GM13977 (cell line): ENCODE measurements around the gene RASL10A.

Experiments
- DNase-seq: peaks from one replicate; pipeline ENCODE4 v3.0.0; 2012; ENCODE audit warnings: low spot score
- in situ Hi-C: fragments of 300-500 bp; cut with MboI; formaldehyde crosslinking; loops from one replicate; pipeline ENCODE4 v1.12.0; 2022; ENCODE audit warnings: low sequenced_read_pairs, low pct_unique_long_range_greater_than_20kb, mixed read lengths, inconsistent platforms; ENCODE audit not compliant: unreplicated experiment
- TF ChIP-seq, protein P1 (sequence below): IDR thresholded peaks from 2 replicates; pipeline ENCODE4 v1.5.1; 2012; ENCODE audit warnings: mild to moderate bottlenecking, control low read depth; ENCODE audit not compliant: insufficient read depth; ENCODE audit errors: extremely low read depth, missing control alignments

Gene RASL10A

DNA sequence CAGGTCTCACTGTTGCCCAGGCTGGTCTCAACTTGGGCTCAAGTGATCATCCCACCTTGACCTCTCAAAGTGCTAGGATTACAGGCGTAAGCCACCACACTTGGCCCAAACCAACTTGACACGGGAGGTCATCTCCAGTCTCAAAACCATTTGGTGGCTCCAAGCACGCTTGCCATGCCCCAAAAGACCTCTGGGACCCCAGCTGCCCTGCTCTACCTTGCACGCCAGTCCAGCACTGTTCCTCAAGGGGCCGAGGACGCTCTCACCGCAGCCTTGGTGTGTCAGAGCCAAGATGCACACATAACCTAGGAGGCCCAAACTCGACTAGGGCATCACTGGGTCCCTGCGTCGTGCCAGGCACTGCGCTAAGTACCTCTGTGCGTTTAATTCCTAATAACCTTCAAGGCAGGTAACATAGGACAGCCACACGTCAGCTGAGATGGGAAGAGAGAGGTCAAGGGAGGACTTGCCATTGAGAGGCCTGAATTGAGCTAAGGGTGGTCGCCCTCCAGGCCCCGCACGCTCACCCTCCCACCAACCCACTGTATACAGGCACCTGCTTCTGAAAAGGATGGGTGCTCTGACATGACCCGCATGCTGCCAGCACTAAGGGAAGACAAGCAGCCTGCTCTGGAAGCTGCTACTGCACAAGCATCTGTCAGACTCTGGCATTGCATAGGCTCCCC lies 13.6 kb downstream of the RASL10A start:
- TF ChIP-seq, protein P1, sequence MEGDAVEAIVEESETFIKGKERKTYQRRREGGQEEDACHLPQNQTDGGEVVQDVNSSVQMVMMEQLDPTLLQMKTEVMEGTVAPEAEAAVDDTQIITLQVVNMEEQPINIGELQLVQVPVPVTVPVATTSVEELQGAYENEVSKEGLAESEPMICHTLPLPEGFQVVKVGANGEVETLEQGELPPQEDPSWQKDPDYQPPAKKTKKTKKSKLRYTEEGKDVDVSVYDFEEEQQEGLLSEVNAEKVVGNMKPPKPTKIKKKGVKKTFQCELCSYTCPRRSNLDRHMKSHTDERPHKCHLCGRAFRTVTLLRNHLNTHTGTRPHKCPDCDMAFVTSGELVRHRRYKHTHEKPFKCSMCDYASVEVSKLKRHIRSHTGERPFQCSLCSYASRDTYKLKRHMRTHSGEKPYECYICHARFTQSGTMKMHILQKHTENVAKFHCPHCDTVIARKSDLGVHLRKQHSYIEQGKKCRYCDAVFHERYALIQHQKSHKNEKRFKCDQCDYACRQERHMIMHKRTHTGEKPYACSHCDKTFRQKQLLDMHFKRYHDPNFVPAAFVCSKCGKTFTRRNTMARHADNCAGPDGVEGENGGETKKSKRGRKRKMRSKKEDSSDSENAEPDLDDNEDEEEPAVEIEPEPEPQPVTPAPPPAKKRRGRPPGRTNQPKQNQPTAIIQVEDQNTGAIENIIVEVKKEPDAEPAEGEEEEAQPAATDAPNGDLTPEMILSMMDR, result no peak
- no peak for DNase-seq
- in situ Hi-C loops, result no loop called here

DNA sequence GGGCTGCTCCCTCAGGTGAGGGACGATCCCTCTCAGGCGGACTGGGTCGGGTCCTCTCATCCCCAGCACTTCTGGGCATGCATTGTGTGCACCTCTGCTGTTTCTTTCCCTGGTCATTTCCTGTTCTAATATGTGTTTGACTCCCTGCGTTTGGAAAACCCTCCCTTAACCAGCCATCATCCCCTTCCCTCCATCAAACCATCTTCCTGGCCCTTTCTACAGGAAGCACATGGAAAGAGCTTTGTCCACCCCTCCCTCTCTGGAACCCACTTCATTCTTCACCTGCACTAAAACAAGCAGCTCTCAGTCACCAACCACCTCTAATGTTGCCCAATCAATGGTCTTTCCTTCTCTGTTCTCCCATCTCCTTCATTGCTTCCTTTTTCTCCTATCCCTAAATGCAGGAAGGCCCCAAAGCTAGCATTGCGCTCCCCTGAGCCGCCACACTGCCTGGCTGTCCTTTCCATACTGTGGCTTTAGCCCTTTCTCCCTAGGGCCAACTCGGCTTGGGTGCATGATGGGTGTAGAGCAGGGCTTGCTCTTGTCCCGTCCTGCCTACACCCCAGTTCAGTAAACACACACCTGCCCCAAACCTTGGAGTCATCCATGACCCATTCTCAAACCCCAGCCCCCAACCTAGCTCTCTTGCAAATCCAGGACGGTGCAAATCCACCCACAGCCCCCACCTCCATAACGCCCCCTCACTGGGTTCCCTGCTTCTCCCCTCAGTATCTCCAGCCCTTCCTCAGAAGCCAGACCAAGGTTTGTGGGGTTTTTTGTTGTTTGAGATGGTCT lies 14.5 kb downstream of the RASL10A start:
- TF ChIP-seq, protein P1, result no peak
- no peak for DNase-seq
- in situ Hi-C loops, result no loop called here

DNA sequence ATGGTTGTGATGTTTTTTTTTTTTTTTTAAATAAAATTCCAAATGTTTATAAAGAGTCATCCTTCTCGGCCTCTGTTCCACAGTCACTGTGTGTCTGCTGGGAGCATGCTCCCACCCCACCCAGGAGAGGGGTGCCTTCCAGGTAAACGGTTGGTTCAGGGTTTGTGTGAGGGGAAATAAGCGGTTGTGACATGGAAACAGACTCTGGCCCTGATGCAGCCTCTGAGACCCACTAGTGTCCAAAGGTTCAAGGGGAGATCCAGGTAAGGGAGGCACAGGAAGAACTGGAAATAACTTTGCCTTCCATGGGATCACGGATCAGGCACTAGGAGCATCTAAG lies 15.1 kb downstream of the RASL10A start:
- no peak for DNase-seq
- in situ Hi-C loops, result no loop called here
- TF ChIP-seq, protein P1, result no peak

DNA sequence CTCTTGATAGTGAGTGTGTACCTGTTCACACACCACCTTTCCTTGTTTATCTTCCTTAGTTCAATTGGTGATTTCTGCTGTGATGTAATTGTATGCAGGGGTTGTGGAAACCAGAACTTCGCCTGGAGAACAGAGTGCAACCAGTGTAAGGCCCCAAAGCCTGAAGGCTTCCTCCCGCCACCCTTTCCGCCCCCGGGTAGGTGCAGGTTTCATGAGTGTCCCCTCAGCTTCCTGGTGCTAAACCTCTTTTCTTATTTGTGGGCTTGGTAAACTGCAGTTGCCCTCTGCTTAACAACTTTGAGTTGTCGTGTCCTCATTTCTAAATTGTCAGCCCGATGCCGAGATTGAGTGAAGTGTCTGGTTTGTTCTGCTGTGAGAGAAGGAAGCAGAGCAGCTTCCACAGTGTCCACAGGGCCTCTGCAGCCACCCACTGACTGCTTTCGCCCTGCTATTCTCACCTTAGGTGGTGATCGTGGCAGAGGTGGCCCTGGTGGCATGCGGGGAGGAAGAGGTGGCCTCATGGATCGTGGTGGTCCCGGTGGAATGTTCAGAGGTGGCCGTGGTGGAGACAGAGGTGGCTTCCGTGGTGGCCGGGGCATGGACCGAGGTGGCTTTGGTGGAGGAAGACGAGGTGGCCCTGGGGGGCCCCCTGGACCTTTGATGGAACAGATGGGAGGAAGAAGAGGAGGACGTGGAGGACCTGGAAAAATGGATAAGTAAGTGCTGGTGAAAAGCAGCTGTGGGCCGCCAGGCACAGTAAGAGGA lies 16.2 kb downstream of the RASL10A start:
- DNase-seq, result no peak
- TF ChIP-seq, protein P1, result no peak
- in situ Hi-C loops, result no loop called here

DNA sequence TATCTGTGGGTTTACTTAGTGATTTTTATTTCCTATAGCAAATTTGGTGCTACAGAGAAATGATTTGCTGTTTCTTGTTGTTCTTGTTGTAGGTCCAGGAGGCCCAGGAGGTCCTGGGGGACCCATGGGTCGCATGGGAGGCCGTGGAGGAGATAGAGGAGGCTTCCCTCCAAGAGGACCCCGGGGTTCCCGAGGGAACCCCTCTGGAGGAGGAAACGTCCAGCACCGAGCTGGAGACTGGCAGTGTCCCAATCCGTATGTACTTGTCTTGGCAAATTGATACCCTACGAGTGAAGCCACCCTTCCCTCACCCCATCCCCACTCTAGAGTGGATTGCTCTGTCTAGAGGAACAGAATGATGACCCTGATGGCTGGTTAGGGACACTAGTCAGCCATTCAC lies 16.9 kb downstream of the RASL10A start:
- in situ Hi-C loops, result no loop called here
- TF ChIP-seq, protein P1, result no peak
- no peak for DNase-seq

DNA sequence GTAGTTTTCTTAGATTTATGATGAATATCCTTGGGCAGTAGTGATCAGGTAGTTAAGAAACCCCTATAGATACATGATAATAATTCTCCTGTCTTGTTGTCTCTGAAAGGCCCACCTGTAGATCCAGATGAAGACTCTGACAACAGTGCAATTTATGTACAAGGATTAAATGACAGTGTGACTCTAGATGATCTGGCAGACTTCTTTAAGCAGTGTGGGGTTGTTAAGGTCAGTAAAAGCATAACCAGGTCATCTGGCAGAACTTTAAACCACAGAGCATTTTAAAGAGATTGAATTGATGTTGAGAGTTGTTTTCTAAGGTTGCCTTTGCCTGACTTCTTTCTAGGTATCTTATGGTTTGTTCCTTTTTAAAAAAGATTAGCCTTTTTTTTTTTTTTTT lies 23.1 kb downstream of the RASL10A start:
- in situ Hi-C loops, result no loop called here
- TF ChIP-seq, protein P1, result no peak
- no peak for DNase-seq
